ENCODE data around the gene FANCC.

FANCC gene

DNA sequence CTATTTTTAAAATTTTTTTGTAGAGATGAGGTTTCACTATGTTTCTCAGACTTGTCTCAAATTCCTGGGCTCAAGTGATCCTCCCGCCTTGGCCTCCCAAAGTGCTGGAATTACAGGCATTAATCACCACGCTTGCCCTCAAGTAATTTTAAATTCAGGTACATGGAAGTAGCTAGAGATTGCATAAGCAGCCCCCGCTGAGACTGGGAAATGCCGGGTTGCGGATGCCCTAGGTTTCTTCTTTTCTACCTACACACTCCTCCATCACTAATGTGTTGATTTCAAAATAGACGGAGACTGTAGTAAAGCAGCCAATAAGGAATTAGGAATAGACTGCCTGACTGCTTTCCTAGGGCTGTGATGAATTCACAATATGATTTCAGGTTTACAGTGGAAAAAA lies 202.4 kb downstream of the FANCC start:
- DNase-seq: no peak

DNA sequence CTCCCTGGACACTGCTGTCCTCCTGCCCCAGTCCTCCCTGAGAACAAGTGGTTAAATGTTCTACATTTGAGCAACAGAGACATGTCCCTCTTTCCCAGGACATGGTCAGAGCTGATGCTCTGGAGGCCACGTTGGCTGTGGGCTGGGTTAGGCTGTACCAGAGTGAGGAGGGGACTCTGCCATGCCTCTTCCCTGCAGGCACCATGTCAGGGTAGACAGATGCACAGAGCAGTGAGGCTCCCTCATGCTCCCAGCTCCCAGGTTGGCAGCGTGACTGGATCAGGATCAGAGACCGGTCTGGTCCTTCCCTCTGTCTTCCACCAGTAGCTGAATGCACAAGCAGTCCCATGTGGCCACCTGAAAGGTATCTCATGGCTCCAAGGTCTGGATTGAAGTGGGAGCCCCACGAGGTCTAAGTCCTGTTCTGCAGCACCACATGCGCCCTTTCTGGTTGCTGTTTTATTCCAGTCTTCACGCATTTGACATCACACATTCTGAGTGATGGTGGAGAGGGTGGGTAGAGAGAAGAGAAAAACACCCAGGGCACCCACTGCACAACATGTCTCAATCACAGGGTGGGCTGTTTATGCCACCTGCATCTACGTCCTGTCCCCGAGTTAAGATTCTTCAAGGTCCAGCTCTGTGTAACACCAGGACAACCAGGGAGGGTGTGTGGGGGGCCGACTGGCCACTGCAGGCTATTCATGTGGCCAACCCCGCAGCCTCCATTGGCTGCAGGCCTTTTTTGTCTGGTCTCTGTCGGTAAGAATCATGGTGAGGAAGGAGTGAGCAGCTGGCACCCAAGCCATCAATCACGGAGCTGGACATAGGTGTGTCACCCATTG lies 204.9 kb downstream of the FANCC start:
- no peak for DNase-seq

DNA sequence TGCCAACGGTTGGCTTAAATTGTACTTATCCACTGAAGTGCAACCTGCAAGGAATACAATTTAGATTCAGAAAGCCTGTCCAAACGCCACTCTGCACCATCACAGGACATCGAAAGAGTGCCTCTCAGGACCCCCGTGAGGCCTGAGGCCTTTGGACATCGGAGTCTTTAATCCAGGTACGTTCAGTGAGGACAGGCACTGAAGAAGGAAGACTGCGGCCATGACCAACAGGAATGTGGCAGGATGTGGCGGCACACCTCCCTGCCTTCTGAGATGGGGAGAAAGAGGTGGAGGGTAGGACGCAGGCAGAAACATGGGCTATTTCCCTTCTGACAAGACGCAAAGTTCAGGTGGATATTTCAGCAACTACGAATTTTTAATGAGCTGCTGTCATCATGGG lies 205.8 kb downstream of the FANCC start:
- DNase-seq: no peak

DNA sequence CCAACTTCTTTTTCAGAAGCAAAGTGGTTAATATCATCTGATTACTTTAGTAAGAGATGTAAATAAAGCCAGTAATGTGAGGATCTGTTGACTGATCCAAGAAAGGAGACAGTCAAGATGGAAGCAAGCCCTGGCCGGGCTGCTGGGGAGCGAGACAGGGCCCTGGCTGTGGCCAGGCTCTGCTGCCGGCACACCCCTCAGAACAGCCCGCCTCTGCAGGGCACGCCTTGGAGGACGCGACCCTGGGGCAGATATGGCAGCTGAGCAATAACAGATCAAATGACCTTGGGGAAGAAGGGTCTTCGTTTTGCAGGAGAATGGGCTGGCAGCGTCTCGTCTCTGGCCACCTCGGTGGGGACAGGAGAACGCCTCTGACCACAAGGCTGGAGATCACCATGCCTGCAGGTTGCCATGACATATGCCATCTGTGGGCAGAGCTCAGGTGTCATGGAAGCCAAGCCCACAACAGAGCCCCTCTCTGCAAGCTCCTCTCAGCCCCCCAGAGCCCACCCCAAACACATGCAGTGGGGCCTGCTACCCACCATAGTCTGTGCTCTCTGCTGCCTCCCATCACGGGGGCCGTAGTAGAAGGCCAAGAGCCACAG lies 206.5 kb downstream of the FANCC start:
- DNase-seq: no peak

DNA sequence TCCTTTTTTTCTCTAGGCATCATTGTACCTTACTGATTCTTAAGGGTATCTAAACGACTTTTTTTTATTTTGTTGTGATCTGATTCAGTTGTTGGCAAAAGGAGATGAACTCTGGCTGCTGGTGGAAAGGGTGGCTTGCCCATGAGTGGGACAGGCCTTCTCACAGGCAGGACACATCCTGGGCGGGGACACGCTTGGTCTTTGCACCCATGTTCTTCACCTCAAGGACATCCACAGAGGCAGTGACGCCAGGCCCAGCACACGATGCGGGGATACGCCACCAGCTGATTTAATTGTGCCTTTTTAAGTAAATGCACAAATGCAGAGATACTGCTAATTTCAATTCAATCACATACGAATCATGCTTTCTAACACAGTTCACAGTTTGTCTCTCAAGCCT lies 208.1 kb downstream of the FANCC start:
- no peak for DNase-seq

DNA sequence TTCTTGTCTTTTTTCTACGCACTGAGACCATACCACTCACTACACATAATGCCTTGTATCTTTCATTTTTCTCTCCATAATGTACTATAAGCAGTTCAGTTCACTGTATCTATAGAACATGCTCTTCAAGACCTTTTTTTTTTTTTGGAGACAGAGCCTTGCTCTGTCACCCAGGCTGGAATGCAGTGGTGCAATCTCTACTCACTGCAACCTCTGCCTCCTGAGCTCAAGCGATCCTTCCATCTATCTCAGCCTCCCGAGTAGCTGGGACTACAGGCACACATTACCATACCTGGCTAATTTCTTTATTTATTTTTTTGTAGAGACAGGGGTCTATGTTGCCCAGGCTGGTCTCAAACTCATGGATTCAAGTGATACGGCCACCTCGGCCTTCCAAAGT lies 208.7 kb downstream of the FANCC start:
- no peak for DNase-seq

DNA sequence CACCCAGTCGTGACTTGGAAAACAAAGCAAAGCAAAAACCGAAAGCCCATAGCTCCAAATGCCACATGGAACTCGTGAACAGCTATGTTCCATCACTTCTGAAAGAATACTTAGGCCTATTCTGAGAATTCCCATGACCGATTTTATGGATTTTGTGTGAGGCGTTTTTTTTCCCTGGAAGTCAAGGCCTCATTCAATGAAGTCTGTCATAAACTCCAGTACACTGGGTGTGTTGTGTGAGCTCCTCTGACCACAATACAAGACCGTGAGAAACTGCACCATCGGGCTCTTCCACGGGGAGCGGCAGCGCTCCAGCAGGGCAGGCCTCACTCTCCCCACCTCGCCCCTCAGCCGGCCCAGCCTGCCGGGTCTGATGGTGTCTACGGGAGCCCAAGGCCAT lies 209.5 kb downstream of the FANCC start:
- DNase-seq: no peak

DNA sequence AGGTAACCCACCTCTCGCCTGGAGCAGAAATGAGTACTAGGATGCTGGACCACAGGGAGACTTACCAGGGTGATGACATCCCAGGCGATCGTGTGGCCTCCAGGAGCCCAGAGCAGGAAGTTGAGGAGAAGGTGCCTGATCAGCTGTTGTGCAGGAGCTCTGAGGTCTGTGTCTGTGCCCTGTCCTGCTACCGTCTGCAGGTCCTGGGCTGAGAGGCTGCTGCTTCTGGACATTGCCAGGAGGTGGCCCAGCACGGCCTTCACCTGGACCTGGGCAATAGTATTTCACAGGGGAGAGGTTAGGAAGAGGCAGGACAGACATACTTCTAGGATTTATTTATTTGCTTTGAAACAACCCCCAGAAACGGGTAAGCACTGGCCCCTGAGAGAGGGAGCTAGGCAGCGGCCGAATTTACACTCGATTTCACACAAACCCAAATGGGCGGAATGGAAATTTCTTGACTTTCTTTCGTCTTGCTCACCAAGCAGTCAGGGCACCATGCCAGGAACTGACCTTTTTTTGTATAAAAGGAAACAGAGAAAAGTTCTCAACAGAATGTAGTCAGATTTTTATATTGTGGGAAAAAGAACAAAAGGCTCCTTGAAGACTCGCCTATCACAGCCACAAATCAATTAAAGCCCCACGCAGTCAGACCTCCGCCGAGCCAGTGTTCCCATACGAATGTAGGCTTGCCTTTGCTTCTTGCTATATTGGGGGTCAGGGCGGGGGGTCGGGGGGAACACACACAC lies 210.3 kb downstream of the FANCC start:
- no peak for DNase-seq

DNA sequence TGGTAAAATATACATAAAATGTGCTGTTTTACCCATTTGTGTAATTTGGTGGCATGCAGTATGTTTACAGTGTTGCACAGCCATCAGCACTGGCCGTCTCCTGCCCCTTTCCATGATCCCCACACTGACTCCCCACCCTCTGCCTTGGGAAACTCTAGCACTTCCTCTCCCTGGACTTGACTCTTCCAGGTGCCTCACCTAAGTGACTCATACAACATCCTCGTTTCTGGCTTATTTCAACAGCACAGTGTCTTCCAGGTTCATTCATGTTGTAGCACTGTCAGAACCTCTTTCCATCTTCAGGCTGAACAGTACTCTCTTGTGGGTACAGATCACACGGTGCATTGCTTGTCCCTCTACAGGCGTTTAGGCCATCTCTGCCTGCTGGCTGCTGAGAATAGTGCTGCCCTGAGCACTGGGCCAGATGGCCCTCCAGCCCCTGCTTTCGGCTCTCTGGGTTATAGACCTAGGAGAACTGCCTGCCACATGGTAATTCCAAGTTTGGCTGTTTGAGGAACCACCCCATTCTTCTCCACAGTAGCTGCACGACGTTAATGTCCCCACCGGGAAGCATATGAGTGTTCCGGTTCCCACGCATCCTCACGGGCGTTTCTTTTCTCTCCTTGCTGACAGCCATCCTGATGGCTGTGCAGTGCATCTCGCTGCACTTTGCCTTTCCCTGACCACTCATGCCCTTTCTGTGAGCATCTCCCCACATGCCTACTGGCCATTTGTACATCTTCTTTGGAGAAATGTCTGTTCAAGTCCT lies 211.8 kb downstream of the FANCC start:
- no peak for DNase-seq

DNA sequence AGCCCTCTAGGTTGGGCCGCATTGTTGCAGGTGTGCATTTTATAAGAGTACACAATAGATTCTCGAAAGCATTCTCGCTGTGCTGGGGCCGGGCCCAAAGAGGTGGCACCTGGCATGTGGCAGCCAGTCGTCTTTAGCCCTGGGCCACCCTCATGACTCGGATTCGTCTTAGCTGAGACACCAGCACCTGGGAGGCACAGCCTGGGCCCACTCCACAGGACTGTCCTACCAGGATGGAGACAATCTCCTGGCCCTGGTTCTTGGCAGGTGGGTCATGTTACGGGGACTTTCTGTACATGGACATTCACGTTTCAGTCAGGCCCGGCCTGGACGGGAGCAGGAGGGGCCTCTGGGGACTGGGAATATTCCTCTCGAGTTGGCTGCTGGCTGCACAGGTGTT lies 212.5 kb downstream of the FANCC start:
- DNase-seq: peak; percentile 22

DNA sequence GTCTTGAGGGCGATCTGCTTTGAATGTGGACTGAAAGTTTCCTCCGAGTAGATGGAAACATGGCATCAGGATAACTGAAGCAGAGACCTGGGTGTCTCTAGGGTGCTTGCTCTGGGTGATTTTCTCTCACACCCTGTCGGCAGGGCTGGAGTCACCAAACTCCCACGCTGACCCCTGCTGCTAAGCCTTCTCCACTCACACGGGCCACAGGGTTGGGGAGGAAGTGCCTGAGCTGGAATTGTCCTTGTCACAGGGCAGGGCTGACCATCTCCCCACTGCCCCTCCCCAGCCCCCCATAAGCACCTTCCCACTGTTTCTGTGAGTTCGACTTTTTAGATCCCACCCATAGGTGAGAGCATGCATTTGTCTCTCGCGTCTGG lies 212.9 kb downstream of the FANCC start:
- DNase-seq: no peak

DNA sequence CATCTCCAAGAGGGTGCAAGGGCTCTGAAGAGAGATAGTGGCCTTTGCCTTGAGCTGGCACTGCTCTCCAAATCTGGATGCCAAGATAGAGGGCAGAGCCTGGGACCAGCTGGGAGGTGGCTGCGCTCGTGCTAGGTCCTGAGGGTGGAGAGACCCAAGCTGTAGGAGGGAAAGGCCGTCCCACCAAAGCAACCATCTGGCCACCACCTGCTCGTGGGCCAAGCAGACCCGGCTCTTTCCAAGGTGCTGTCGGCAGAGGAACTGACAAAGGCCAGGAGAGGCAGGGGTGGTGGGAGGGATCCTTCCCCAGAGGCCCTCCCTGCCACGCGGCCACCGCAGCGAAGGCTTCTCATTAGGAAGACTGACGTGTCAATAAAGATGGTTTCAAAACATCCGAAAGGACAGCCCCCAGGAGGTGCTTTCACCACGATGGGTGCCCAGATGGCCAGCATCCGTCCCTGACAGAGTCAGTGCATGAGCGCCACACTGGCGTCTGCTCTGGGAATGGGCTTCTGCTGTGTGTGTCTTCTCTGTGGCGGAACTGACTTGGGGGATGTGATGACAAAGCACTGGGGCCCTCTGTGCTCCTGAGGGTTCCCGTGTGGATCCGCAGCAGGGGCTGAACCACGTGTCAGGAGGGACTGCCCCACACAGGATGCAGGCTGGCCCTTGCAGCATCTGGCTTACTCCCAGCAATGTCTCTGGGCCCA lies 213.5 kb downstream of the FANCC start:
- no peak for DNase-seq

DNA sequence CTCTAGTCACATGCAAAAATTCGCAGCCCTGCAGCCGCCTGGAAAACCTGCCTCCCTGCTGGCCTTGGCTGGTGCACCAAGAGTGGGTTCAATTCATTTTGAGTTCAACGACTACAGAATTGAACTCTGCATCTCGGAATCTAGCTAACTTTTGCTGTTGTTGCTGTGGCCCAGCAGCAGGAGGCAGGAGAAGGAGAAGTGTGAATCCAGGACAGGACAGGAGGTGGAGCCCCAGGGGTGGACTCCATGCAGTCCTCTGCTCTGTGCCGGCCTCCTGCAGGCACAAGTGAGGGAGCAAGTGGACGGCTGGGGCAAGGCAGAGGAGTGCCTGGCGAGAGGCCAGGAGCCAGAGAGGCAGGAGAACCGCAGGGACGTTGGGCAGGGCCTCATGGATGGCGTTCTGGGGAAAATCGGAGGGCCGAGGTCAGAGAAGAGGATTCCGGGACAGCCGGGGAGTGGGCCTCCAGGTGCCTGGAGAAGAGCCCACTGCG lies 214.2 kb downstream of the FANCC start:
- peak; percentile 46 for DNase-seq

DNA sequence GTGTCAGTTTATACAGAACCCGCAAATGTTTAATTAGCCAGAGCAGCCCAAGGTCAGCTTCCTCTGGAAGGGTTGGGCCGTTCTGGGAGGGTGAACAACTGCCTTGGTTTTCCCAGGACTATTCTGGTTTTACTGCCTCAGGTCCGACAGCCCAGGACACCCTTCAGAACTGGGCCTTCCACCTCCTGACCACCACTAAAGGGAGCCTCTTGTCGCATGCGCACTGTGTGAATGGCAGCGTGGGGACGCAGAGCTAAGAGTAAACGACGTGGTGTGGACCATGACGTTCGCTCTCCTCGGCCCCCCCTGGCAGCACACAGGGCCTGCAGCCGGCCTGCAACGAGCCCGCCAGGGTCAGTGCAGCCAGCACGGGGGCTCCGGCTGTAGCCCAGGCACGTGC lies 214.9 kb downstream of the FANCC start:
- DNase-seq: no peak

DNA sequence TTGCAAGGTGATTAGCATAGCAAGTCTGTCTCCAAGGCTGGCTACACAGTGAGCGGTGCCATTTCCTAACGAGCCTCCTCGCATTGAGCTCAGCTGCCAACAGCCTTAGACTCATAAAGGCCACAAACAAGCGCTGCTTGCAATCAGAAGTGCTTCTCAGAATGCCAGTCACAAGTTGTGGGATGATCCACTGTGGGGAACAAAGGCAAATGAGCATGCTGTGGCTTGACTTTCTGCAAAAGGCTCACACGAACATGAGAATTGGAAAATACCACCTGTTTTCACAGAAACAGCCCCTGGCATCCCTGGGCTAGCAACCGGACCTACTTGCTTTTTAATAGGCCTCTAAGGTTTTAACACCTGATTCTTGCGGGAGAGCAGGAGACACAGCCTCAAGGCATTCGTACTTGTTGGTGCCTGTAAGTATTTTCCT lies 215.5 kb downstream of the FANCC start:
- DNase-seq: no peak

DNA sequence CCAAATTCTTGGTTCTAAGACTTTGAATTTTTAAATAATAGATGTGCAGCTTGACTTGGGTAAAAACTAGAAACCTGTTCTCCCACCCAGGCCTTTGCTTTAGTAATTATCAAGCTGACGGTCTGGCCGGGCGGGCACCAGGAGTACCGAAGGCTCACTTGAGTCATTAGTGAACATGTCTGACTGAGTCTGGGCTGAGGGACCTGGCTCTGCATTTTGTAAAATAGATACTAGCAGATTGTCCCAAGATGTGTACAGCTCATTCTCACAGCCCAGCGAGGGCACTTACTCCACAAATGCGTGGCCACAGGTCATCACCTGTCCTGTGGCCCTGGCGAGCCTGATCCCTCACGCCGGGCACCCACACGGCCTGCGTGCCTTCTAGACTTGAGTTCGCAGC lies 216.2 kb downstream of the FANCC start:
- DNase-seq: no peak

DNA sequence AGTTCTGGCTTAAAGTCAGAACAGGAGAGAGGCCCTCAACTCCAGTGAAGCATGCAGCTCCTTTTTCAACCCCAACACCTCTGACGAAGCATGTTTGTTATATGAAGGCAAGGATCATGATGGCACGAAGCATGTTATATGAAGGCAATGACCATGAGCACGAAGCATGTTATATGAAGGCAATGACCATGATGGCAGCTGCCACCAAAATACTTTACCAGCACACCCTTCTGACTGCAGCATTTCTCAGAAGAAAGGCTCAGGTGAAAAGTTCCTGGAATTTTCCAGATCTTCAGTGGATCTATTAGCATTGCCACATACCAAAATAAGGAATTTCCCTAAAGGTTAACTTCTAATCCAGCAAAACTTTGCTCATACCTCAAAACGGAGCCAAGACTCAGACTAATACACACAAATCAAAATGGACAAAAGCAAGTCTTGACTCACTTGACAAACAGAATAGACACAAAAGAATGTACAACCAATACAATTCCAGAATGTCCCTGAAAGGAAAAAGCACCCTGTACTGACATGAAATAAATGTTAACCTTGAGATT lies 217.4 kb downstream of the FANCC start:
- DNase-seq: no peak

DNA sequence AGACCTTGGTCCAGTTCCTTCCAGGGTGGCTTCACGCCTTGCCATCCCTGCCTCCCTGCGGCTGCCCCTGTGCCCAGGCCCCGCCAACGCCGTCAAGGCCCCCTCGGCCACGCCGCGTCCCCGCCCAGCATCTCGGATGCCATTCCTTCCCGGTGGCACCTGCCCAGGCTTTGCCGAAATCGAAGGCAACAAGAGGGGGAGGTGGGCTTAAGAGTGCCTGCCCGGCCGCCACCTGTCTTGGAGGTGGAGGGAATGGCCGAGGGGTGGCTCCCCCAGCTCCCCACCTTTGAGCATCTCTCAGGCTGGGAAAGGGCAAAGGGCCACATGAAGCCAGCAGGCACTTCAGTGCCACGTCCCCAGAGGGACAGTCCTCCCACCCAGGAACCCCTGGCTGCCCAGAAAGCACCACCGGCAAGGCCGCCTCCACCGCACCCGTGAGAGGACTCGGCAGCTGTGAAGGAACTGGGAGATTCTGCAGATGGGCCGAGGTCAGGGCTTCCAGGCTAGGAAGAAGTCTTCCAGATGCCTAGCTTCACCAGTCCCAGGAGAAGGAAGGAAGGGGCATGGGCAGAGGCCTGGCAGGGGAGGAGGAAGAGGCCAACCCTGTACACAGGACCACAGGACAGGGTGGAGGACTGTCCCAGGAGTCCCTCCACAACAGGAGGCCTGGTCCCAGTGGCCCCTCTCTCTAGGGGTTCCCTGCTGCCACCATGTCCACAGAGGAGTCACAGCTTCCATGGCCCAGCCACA lies 218.0 kb downstream of the FANCC start:
- DNase-seq: no peak

DNA sequence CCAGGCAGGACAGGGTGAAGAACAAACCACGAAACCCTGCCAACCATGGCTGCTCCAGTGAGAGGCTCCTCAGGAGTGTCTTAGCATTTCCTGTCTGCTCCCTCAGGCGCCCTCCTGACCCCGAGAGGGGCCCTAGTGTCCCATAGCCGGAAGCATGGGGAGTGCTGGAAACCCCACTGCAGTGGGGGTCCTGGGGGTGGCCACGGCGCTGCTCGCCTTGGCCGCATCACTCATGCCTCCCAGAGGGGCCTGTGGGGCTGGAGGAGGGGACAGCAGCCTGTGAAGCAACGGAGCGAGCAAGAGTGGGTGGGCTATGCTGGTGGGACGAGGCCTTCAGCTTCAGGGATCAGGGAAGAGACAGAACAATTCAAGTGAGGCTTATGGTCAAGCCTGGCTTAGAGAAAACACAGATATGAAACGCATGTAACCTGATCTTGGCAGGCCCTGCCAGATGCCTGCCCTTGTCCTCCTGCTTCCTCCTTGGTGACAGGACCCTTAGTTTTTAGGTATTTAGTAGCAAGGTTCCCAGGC lies 219.1 kb downstream of the FANCC start:
- DNase-seq: no peak

DNA sequence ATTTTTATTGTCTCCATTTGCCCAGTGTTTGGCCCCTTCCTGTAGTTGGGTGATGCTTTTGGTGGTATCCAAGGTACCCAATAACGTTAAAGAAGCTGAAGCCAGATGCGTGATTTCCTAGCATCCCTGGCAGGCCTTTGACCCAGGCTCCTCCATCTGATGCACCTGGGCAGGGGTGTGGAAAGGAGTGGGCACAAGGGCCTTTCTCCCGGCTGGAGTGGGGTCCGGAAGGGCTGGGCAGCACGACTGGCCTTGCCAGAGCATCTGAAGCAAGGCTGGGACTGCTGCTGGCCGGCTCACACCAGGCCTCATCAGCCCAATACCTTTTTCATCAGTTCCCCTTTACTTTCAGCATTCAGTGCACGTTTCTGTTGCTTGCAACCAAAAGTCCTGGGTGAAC lies 220.2 kb downstream of the FANCC start:
- DNase-seq: no peak

DNA sequence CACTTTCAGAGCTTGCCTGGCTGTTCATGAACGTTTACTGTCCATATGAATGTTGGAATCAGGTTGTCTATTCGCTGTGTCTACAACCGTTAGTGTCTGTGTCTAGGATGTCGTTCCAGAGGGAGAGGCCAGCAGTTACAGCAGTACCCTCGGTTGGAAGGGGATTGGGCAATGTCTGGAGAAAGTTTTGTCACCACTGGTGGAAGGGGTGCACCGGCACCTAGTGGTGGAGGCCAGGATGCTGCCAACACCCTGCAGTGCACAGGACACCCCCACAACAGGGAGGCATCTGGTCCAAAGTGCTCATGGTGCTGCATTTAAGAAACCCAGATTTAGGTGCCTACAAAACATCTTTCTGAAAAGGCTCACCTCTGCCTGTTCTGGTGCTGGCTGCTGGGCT lies 220.7 kb downstream of the FANCC start:
- DNase-seq: no peak
